Measurements from ENCODE around the gene PHYHIPL.
"Not testable (repeated sequence)": the region's sequence is repeated elsewhere in the genome, so short reads cannot be mapped to it uniquely, and the experiment has no call there.

PHYHIPL gene

GRCh38 chr10:59190332-59190731 is 13.9 kb downstream of the PHYHIPL start:
- DNase-seq (ENCODE audit: low read depth in 2 of 2), result no peak

DNA sequence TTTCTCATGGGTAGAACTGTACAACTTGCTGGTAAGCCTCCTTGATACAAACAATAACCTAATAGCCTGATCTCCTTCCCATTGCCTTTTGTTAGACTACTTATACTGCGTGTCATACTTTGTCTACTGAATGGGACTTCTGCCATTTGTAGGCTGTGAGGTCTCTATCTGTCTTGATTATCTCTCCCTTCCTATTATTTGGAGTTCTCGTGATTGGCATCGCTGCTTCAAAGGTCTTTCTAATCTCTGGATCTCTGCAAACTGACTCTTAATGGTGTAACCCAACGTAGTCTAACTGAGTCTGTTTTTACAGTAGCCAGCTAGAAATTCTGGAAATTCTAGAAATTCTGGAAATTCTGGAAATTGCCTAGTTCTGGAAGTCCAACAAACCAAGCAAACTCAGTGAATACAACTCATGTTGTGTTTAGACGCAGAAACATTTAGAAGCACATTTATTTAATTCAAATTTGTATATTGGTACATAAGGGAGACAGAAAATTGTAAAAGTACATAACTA is 29.8 kb downstream of the PHYHIPL start:
- no peak for DNase-seq (ENCODE audit: low read depth in 2 of 2)

DNA sequence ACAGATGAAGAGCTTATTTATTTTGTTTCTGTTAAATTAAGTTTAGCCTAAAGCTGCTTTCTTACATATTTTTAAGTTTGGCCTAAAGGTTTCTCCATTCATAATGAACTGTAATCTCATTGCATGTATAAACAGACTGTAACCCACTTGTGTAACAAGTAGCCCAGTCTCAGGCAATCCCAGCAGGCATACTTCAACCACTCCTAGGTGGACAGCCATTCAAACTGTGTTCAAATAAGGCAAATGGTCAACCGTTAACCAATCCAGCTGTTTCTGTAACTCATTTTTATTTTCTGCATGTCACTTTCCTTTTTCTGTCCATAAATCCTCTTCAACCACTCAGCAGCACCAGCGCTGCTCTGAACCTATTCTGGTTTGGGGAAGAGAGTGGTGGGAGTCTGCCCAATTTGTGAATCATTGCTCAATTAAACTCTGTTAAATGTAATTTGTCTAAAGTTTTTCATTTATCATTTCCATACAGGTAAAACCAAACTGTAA is 35.9 kb downstream of the PHYHIPL start:
- no peak for DNase-seq (ENCODE audit: low read depth in 2 of 2)

- no peak for DNase-seq (ENCODE audit: low read depth in 2 of 2)
Measured at GRCh38 chr10:59214160-59214559, 37.7 kb downstream of the PHYHIPL start.

DNA sequence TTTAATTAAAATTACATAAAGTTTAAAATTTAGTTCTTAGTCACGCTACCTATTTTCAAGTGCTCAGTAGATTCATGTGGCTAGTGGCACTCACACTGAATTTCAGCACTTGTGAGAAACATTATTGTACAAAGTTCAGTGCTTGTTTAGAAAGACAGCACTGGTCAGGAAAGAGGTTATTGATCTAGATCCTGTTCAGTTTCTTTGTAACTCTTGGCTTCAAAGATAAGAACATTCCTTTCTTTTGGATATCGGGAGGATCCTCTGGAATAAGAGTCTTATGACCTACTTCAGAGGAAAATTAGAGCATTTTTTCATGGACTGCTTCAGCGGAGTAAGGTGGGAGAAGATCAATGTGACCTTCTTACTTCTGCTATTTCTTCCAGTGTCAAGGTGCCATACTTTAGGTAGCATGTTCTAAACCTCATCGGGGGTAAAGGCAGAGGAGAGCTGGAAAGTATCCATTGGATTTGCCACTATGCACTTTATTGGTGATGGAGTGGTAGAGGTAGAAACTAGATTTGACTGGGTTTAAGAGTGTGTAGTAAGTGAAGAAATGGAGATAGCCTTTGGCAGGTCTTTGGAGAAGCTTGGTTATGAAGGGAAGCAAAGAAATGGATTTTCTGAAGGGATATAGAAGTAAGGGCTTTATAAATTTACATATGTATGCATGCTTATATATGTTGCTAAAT is 39.9 kb downstream of the PHYHIPL start:
- DNase-seq (ENCODE audit: low read depth in 2 of 2), result no peak

DNA sequence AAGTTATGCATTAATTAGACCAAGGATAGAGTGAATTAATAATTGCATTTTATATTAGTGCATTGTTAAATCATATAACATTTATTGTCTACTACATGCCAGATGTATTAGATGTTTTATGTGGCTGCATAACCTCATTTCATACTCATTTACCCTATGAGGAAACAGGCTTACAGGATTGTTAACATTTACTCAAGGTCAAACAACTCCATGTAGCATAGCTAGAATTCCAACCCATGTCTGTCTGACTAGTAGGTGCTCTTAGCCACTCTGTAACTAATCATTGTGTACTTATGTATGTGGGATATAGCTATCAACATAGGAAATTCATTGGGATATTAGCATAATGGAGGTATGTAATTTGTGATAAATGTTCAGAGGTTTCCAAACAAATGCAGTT is 46.3 kb downstream of the PHYHIPL start:
- DNase-seq (ENCODE audit: low read depth in 2 of 2), result no peak

DNA sequence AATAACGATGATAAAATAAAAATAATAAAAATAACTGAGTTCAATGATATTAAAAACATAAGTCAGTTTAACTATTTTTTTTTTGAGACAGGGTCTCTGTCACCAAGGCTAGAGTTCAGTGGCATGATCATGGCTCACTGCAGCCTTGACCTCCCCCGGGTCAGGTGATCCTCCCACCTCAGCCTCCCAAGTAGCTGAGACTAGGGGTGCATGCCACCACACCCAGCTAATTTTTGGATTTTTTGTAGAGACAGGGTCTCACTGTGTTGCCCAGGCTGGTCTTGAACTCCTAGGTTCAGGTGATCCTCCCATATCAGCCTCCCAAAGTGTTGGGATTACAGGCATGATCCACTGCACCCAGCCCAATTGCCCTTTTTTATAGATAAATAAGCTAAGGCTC is 47.2 kb downstream of the PHYHIPL start:
- not testable (repeated sequence) for DNase-seq (ENCODE audit: low read depth in 2 of 2)

DNA sequence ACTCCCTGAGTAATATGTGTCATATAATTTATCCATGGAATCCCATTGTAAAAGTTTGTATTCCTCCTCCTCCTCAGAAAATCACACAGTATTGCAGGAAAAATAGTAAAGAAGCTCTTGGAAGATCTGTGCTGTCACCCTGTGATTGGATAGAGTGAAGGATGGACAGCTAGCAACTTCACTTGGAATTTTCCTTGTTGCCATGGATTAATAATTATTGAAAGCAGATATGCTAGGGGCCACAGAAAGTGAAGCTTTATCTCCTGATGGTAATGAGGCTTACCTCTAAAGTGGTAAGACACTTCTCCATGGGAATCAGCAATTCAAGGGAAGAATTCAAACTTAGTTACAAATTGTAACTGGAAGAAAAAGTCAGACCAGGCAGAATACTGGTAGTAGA is 48.8 kb downstream of the PHYHIPL start:
- DNase-seq (ENCODE audit: low read depth in 2 of 2), result no peak

DNA sequence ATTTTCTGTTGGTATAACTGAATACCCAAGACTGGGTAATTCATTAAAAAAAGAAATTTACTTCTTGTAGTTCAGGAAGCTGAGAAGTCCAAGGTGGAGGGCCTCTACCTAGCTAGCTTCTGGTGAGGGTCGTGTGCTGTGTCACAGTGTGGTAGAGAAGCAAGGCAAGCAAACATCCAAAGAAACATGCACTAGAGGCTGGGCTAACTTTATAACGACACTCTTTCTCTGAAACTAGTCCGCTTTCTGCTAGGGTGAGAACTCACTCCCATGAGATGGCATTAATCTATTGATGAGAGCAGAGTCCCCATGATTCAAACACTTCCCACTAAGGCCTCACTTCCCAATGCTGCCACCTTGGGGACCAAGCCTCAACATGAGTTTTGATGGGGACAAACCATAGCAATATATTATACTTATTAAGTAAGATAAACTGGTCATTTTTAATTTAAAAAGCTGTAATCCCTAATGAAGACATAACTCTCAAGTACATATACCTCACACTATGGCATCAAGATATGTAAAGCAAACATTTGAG is 50.8 kb downstream of the PHYHIPL start:
- no peak for DNase-seq (ENCODE audit: low read depth in 2 of 2)

- no peak for DNase-seq (ENCODE audit: low read depth in 2 of 2)
Measured at GRCh38 chr10:59229441-59229840, 53.0 kb downstream of the PHYHIPL start.

DNA sequence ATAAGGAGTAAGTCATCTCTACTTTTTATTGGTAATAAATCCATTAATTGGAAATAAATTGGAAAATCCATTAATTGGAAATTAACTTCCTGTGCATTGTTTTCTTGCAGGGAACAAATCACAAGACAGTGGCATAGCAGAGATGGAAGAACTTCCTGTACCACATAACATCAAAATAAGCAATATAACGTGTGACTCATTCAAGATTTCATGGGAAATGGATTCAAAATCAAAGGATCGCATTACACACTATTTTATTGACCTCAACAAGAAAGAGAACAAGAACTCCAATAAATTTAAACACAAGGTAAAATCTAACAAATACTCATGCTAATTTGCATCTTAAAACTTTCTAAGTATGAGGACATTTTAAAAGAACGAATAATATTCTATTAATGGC is 57.8 kb downstream of the PHYHIPL start:
- DNase-seq (ENCODE audit: low read depth in 2 of 2), result no peak

DNA sequence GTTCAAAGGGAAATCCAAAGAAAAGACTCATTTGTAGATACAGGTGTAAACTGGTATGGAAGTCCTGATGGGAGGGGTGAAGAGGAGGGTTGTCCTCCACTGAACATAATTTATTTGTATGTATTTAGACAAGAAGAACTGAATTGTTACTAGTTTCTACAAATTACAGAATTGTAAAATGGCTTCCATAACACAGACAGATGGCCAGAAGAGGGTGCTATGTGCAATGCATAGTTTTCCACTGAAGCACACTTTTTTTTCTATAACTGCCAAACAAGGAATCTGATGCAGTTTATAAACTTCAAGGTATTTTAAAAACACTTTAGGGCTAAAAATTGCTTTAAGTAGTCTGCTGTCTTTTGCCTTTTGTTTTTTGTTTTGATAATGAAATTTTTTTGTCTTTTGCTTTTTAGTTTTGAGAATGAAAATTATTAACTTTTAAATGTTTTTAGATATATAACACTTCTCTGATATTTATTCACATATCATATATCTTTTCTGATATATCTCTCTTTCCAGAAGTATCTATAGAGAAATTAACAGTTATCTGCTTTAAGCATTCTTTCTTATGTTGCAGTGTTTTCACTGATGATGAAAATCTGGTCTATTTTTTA is 58.5 kb downstream of the PHYHIPL start:
- DNase-seq (ENCODE audit: low read depth in 2 of 2), result no peak

DNA sequence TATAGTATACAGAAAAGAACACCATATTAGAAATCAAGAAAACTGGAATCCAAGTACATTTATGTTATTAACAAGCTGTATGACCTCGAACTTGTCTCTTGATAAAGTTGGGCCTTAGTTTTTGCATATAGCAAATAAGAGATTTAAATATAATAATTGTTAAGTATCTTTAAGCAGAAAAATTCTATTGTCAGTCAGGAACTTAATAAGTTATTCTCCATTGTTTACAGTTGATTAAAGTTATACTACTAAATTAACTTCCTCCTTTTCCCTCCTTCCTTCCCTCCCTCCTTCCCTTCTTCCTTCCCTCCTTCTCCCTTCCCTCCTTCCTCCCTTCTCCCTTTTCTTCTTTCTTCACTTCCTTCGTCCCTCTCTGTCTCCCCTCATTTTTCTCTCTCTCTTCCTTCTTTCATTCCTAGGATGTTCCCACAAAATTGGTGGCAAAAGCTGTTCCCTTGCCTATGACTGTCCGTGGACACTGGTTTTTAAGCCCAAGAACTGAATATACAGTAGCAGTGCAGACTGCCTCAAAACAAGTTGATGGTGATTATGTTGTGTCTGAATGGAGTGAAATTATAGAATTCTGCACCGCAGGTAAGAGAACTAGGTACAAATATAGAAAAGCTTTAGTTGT is 59.7 kb downstream of the PHYHIPL start:
- DNase-seq (ENCODE audit: low read depth in 2 of 2), result no peak

DNA sequence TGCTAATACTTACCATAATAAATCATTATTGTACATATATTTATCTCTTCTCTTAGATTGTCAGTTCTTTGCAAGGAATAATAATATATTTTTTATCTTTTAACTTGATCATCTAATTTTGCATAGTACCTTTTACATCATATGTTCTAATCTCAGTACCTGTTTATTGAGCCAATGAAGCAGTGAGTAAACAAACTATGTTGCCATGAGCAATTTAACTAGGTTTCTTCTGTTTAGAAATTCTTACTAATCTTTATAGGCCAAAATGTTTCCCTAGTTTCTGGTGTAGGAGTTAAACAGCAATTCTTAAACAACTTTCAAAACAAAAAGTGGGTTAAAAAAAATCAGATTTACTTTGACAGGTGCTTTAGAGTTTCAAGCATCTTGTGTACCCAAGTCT is 61.3 kb downstream of the PHYHIPL start:
- no peak for DNase-seq (ENCODE audit: low read depth in 2 of 2)

GRCh38 chr10:59239108-59239507 is 62.7 kb downstream of the PHYHIPL start:
- DNase-seq (ENCODE audit: low read depth in 2 of 2), result not testable (repeated sequence)

- no peak for DNase-seq (ENCODE audit: low read depth in 2 of 2)
Measured at GRCh38 chr10:59240582-59241183, 64.2 kb downstream of the PHYHIPL start.

- DNase-seq (ENCODE audit: low read depth in 2 of 2), result no peak
Measured at GRCh38 chr10:59242057-59242456, 65.6 kb downstream of the PHYHIPL start.

DNA sequence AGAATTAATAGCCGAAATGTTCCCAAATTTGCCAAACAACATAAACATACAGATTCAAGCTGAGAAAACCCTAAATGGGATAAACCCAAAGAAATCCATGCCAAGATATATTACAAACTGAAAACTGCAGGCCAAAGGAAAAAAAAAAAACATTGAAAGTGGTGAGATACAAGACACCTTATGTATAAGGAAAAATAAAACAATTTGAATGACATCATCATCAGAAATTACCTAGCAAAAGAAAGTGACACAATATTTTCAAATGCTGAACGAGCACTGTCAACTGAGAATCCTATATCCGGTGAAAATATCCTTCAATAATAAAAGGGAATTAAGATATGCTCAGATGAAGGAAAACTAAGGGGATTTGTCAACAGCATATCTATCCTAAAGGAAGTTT is 66.5 kb downstream of the PHYHIPL start:
- no peak for DNase-seq (ENCODE audit: low read depth in 2 of 2)

DNA sequence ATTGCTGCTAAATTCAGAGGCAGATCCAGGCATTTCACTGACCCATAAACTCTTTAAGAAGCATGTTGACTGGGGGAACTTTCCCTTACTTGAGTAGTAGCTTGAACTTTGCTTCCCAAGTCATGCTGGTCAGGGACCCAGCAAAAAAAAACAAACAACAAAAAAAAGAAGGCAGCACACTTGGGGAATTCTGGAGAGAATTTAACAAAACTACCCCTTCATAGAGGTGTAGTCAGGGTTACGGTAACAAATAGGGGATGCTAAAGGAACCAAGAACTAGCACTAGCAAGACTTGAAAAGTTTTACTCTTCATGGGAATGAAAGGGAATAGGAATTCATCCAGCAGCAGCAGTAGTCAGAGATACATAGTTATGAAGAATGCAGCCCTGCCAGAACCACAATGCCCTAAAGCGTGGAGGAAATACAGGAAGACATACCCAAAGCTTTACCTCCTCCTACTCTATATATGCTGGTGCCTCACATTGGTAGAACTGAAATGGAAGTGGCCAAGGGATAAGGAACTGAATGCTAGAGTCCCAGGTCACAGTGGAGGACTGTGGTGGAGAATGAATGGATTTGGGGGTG is 67.3 kb downstream of the PHYHIPL start:
- no peak for DNase-seq (ENCODE audit: low read depth in 2 of 2)

DNA sequence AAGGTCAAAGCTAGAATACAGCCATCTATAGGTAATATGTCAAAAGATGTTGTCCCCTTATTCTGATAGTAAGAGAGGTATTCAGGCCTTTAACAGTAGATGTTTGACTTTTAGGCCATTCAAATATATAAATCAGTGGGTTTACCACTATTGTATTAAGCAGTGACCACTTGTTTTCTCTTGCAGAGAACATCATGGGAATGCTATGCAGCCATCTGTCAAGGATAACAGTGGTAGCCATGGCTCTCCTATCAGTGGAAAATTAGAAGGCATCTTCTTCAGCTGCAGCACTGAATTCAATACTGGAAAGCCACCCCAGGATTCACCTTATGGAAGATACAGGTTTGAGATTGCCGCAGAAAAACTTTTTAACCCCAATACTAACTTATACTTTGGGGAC is 68.4 kb downstream of the PHYHIPL start:
- DNase-seq (ENCODE audit: low read depth in 2 of 2), result no peak

DNA sequence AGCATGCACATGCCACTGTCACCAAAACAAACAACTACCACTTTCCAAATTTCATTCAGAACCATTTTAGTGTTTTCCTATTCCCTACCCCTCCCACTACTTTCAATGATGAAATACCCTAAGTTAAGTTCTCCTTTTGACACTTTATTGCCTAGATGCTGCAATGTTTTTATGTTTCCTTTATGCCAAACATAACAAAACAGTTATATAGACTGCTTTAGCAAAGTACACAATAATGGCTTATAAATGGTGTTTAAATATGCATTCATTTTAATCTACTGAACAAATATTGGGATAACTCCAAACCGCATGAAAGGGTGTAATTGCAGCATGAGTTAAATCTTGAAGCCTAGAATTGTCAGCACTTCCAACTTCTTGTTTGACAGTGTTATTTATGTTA is 69.2 kb downstream of the PHYHIPL start:
- DNase-seq (ENCODE audit: low read depth in 2 of 2), result no peak

DNA sequence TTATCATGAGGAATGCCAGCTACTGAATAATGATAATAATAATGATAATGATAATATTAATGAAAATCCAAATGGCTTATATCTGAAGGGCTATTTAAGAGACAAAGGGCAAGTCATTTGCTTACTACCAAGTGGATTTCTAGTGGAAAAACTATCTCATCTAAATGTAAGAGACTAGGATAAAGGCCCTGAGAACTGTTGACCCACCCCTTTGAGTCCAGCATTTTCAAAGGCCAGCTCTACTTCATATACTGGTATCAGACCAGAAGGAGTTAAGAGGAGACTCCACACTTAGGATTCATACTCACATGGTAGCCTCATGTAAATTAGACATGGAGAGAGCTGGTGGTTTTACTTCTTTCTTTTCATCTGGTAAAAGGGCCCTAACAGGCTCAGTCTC is 76.0 kb downstream of the PHYHIPL start:
- DNase-seq (ENCODE audit: low read depth in 2 of 2), result no peak

All from stimulated activated CD4-positive, alpha-beta T cell treated with anti-CD3 and anti-CD28 coated beads, Interleukin-12 subunit alpha, Interleukin-12 subunit beta, amount 100 ng/mL, for 24 hours (primary cell).